22Rv1 (cell line): ENCODE results near the gene UTF1.

Experiments used
- ZFX ChIP-seq: fragments of 450-650 bp; IDR thresholded peaks from 2 replicates; pipeline ENCODE4 v1.6.1; 2017; ENCODE audit warnings: antibody characterized with exemption, borderline replicate concordance
- TF ChIP-seq, protein P1 (sequence below): fragments of 450-650 bp; IDR thresholded peaks from 2 replicates; pipeline ENCODE4 v1.5.1; 2017; ENCODE audit warnings: mild to moderate bottlenecking

DNA sequence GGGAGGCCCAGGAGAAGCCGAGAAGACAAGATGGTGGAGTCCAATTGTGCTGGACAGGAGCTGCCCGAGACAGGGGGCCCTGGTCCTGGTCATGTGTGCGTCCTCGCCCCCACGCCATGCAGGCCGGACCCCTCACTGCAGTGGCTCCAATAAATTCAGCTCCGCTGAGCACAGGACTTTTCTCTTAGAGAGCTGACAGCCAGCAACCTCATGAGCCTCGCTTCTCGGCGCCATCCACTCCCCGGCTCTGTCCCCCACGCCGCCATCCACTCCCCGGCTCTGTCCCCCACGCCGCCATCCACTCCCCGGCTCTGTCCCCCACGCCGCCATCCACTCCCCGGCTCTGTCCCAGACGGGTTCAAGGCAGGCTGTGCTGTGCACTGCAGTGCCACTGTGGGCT, 2.8 kb upstream of the UTF1 start:
- TF ChIP-seq, protein P1, sequence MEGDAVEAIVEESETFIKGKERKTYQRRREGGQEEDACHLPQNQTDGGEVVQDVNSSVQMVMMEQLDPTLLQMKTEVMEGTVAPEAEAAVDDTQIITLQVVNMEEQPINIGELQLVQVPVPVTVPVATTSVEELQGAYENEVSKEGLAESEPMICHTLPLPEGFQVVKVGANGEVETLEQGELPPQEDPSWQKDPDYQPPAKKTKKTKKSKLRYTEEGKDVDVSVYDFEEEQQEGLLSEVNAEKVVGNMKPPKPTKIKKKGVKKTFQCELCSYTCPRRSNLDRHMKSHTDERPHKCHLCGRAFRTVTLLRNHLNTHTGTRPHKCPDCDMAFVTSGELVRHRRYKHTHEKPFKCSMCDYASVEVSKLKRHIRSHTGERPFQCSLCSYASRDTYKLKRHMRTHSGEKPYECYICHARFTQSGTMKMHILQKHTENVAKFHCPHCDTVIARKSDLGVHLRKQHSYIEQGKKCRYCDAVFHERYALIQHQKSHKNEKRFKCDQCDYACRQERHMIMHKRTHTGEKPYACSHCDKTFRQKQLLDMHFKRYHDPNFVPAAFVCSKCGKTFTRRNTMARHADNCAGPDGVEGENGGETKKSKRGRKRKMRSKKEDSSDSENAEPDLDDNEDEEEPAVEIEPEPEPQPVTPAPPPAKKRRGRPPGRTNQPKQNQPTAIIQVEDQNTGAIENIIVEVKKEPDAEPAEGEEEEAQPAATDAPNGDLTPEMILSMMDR: no peak
- TF ChIP-seq ZFX: no peak
